ENCODE data around the gene GABARAPL2. TPM values are rescaled to one million over a fixed set of nuclear protein-coding genes. Genes with fewer than 3 reads are reported as not detected.

GABARAPL2 gene
- total and polyA plus RNA-seq, 2 experiments from 2014 or later, result 47.8 to 130 TPM

DNA sequence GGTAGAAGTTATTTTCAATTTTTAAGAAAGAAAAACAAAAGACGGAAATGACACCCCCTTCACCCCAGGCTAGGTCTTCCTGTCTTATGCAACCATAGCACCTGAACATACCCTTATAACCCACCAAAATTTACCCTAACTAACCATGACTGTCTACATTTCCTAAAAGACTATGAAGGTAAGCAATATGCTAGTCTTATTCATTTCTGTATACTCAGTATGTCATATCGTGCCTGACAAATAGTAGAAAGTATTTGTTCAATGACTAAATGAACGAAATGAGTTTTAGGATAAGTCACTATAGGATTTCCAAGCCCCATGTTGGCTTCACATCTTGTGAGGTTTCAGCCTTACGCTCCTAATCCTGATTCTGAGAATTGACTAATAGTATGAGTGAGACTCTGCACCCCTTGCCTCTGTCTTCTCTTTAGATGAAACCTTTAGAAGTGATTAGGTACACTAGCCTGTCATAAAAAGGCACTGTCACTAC is 50.4 kb downstream of the GABARAPL2 start (continued):
- TF ChIP-seq, protein P1, sequence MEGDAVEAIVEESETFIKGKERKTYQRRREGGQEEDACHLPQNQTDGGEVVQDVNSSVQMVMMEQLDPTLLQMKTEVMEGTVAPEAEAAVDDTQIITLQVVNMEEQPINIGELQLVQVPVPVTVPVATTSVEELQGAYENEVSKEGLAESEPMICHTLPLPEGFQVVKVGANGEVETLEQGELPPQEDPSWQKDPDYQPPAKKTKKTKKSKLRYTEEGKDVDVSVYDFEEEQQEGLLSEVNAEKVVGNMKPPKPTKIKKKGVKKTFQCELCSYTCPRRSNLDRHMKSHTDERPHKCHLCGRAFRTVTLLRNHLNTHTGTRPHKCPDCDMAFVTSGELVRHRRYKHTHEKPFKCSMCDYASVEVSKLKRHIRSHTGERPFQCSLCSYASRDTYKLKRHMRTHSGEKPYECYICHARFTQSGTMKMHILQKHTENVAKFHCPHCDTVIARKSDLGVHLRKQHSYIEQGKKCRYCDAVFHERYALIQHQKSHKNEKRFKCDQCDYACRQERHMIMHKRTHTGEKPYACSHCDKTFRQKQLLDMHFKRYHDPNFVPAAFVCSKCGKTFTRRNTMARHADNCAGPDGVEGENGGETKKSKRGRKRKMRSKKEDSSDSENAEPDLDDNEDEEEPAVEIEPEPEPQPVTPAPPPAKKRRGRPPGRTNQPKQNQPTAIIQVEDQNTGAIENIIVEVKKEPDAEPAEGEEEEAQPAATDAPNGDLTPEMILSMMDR (conservative IDR thresholded peaks at IDR 0.05; ENCODE audit: low read depth in 2 of 2), result no peak
- TF ChIP-seq EZH2 (IDR thresholded peaks at IDR 0.05; ENCODE audit: low read depth, unreplicated experiment) (no peak), ZNF331 (CRISPR knock-in tag; IDR thresholded peaks at IDR 0.05; ENCODE audit: low read depth) (no peak), POLR2AphosphoS5 (IDR thresholded peaks at IDR 0.05; ENCODE audit: low read depth) (no peak)

GRCh38 chr16:75617121-75617520 is 50.9 kb downstream of the GABARAPL2 start:
- Histone ChIP-seq H3K27ac (ENCODE audit: low read depth) (no peak overlapping the region), H2AFZ (no peak overlapping the region), H3K4me2 (no peak overlapping the region), H3K4me3 (no peak overlapping the region), H3K36me3 (ENCODE audit: insufficient read depth) (peaks cover 35% of the 10 kb centered on the region), H3K9me2 (ENCODE audit: insufficient read depth) (no peaks in the 10 kb centered on the region), H3K4me1 (ENCODE audit: insufficient read depth) (peaks cover 6% of the 10 kb centered on the region; the same call in 1 of the 2 replicates), H3K27me3 (ENCODE audit: insufficient read depth) (no peaks in the 10 kb centered on the region), H3F3A (replicated peaks; ENCODE audit: low read depth) (no peaks in the 10 kb centered on the region), H3K79me2 (replicated peaks; ENCODE audit: insufficient read depth) (peaks cover 8% of the 10 kb centered on the region; the same call in 1 of the 2 replicates), H4K20me1 (replicated peaks; ENCODE audit: insufficient read depth) (no peaks in the 10 kb centered on the region; the same call in none of the 2 replicates)
- no peak overlapping the region for H3K27ac Mint-ChIP-seq
- no peak for ATAC-seq
- peaks cover 72% of the 10 kb centered on the region for H3K36me3 Mint-ChIP-seq (ENCODE audit: low read depth)
- TF ChIP-seq, protein P2, sequence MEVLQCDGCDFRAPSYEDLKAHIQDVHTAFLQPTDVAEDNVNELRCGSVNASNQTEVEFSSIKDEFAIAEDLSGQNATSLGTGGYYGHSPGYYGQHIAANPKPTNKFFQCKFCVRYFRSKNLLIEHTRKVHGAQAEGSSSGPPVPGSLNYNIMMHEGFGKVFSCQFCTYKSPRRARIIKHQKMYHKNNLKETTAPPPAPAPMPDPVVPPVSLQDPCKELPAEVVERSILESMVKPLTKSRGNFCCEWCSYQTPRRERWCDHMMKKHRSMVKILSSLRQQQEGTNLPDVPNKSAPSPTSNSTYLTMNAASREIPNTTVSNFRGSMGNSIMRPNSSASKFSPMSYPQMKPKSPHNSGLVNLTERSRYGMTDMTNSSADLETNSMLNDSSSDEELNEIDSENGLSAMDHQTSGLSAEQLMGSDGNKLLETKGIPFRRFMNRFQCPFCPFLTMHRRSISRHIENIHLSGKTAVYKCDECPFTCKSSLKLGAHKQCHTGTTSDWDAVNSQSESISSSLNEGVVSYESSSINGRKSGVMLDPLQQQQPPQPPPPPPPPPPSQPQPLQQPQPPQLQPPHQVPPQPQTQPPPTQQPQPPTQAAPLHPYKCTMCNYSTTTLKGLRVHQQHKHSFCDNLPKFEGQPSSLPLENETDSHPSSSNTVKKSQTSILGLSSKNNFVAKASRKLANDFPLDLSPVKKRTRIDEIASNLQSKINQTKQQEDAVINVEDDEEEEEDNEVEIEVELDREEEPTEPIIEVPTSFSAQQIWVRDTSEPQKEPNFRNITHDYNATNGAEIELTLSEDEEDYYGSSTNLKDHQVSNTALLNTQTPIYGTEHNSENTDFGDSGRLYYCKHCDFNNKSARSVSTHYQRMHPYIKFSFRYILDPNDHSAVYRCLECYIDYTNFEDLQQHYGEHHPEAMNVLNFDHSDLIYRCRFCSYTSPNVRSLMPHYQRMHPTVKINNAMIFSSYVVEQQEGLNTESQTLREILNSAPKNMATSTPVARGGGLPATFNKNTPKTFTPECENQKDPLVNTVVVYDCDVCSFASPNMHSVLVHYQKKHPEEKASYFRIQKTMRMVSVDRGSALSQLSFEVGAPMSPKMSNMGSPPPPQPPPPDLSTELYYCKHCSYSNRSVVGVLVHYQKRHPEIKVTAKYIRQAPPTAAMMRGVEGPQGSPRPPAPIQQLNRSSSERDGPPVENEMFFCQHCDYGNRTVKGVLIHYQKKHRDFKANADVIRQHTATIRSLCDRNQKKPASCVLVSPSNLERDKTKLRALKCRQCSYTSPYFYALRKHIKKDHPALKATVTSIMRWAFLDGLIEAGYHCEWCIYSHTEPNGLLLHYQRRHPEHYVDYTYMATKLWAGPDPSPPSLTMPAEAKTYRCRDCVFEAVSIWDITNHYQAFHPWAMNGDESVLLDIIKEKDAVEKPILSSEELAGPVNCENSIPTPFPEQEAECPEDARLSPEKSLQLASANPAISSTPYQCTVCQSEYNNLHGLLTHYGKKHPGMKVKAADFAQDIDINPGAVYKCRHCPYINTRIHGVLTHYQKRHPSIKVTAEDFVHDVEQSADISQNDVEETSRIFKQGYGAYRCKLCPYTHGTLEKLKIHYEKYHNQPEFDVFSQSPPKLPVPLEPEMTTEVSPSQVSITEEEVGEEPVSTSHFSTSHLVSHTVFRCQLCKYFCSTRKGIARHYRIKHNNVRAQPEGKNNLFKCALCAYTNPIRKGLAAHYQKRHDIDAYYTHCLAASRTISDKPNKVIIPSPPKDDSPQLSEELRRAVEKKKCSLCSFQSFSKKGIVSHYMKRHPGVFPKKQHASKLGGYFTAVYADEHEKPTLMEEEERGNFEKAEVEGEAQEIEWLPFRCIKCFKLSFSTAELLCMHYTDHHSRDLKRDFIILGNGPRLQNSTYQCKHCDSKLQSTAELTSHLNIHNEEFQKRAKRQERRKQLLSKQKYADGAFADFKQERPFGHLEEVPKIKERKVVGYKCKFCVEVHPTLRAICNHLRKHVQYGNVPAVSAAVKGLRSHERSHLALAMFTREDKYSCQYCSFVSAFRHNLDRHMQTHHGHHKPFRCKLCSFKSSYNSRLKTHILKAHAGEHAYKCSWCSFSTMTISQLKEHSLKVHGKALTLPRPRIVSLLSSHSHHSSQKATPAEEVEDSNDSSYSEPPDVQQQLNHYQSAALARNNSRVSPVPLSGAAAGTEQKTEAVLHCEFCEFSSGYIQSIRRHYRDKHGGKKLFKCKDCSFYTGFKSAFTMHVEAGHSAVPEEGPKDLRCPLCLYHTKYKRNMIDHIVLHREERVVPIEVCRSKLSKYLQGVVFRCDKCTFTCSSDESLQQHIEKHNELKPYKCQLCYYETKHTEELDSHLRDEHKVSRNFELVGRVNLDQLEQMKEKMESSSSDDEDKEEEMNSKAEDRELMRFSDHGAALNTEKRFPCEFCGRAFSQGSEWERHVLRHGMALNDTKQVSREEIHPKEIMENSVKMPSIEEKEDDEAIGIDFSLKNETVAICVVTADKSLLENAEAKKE (CRISPR knock-in tag; IDR thresholded peaks at IDR 0.05), result no peak
- TF ChIP-seq ZNF114 (CRISPR knock-in tag; IDR thresholded peaks at IDR 0.05), result no peak
- TF ChIP-seq NANOG (IDR thresholded peaks at IDR 0.05; ENCODE audit: borderline replicate concordance), result no peak
- no peak for DNase-seq (ENCODE audit: low spot score)
- H3K9me3 Mint-ChIP-seq, result no peaks in the 10 kb centered on the region
- H3K4me1 Mint-ChIP-seq, result peaks cover 4% of the 10 kb centered on the region; the same call in 2 of the 3 replicates
- no peak overlapping the region for H3K4me3 Mint-ChIP-seq
- no peaks in the 10 kb centered on the region for H3K27me3 Mint-ChIP-seq (ENCODE audit: insufficient read depth, low read depth, poor library complexity)
